GM12878 (cell line): Measurements from ENCODE around the gene ZNF688. TPM values are rescaled to one million over a fixed set of nuclear protein-coding genes. Genes with fewer than 3 reads are reported as not detected.

ENCODE experiments used
- ATAC-seq: fragments of 200-7000 bp; cut with Tn5 transposase; 3 replicates; pipeline ENCODE4 v1.9.1; 2020; ENCODE audit warnings: mild to moderate bottlenecking, moderate library complexity
- Bru-seq: library from RNA; stranded (reverse); fragments of 400-500 nt; gene quantifications from one replicate; lab custom pipeline; 2021; lab: Mats Ljungman, UMichigan
- BruChase-seq, 2 experiments: library from RNA; stranded (reverse); fragments of 400-500 nt; gene quantifications; one replicate each; lab custom pipeline; 2021; lab: Mats Ljungman, UMichigan
- BruUV-seq: library from RNA; stranded (reverse); fragments of 400-500 nt; replicated peaks from 2 replicates; lab custom pipeline; 2021; lab: Mats Ljungman, UMichigan
- CTCF ChIA-PET: fragments of 300-600 bp; sonication (Branson Sonifier 250); formaldehyde crosslinking; extraction: SDS; loops from one replicate; lab custom pipeline; 2021; ENCODE audit warnings: inconsistent platforms; lab: Yijun Ruan, JAX
- POLR2A ChIA-PET: fragments of 350-600 bp; formaldehyde crosslinking; extraction: SDS; loops from one replicate; lab custom pipeline; 2021; ENCODE audit warnings: inconsistent platforms; lab: Charles Lee
- RAD21 ChIA-PET: fragments of 300-600 bp; sonication (Branson Sonifier 250); formaldehyde crosslinking; loops from one replicate; lab custom pipeline; 2023; ENCODE audit warnings: antibody characterized with exemption; ENCODE audit not compliant: unreplicated experiment; lab: Charles Lee
- SMC1A ChIA-PET: fragments of 300-600 bp; sonication (Branson Sonifier 250); formaldehyde crosslinking; loops from one replicate; lab custom pipeline; 2023; ENCODE audit not compliant: unreplicated experiment, uncharacterized antibody; lab: Charles Lee
- DNase-seq: peaks from one replicate; pipeline ENCODE4 v3.0.0-alpha.2; 2011; ENCODE audit warnings: low read depth, low spot score
- FAIRE-seq: peaks from 3 replicates; lab custom pipeline; 2011; peaks lifted over from hg19 to GRCh38; lab: Jason Lieb, UNC
- H2AFZ ChIP-seq: 2 replicates; pipeline ENCODE4 v1.6.0; 2011; ENCODE audit warnings: low read depth, low read length, control low read depth; ENCODE audit not compliant: control insufficient read depth
- H3K27ac ChIP-seq: 2 replicates; pipeline ENCODE4 v1.5.1; 2011; ENCODE audit warnings: control low read depth; ENCODE audit not compliant: control insufficient read depth, insufficient read depth
- H3K27me3 ChIP-seq, 2 experiments: replicated peaks in 1 of 2; 2 replicates each; pipeline versions ENCODE4 v1.6.0 to v1.6.1; 2011; ENCODE audit warnings: low read length in 1 of 2; ENCODE audit not compliant: control insufficient read depth in 2 of 2, insufficient read depth in 2 of 2
- H3K36me3 ChIP-seq, 2 experiments: 2 replicates each; pipeline ENCODE4 v1.5.1; 2011; ENCODE audit warnings: low read length in 1 of 2; ENCODE audit not compliant: control insufficient read depth in 2 of 2, insufficient read depth in 2 of 2
- H3K4me1 ChIP-seq: 2 replicates; pipeline ENCODE4 v1.6.1; 2011; ENCODE audit warnings: mild to moderate bottlenecking, low read length, moderate library complexity, mixed read lengths; ENCODE audit not compliant: control insufficient read depth, insufficient read depth
- H3K4me2 ChIP-seq: 2 replicates; pipeline ENCODE4 v1.6.0; 2011; ENCODE audit warnings: control low read depth; ENCODE audit not compliant: control insufficient read depth, insufficient read depth
- H3K4me3 ChIP-seq: fragments of 200-600 bp; sonication (generic); 2 replicates; pipeline ENCODE4 v1.5.1; 2016
- H3K79me2 ChIP-seq: 2 replicates; pipeline ENCODE4 v1.6.0; 2011; ENCODE audit warnings: low read length; ENCODE audit not compliant: control insufficient read depth, insufficient read depth
- H3K9ac ChIP-seq: 2 replicates; pipeline ENCODE4 v1.8.0; 2011; ENCODE audit warnings: low read length, control low read depth, mixed read lengths; ENCODE audit not compliant: control insufficient read depth, insufficient read depth
- H3K9me3 ChIP-seq: replicated peaks from 3 replicates; pipeline ENCODE4 v1.5.1; 2011; ENCODE audit warnings: mild to moderate bottlenecking, low read length; ENCODE audit not compliant: control insufficient read depth, insufficient read depth
- H4K20me1 ChIP-seq: 2 replicates; pipeline ENCODE4 v1.6.0; 2011; ENCODE audit not compliant: control insufficient read depth, insufficient read depth
- BCL11A ChIP-seq: IDR thresholded peaks from 2 replicates; pipeline ENCODE4 v1.6.1; 2011; ENCODE audit warnings: low read depth, low read length
- HCFC1 ChIP-seq: fragments of 150-350 bp; IDR thresholded peaks from 2 replicates; pipeline ENCODE4 v1.6.1; 2014; ENCODE audit warnings: low read length
- JUNB ChIP-seq: IDR thresholded peaks from 2 replicates; pipeline ENCODE4 v1.6.1; 2016; ENCODE audit warnings: antibody characterized with exemption, mild to moderate bottlenecking
- KDM1A ChIP-seq: fragments of 200-600 bp; sonication (generic); IDR thresholded peaks from 2 replicates; pipeline ENCODE4 v1.6.1; 2016; ENCODE audit warnings: borderline replicate concordance
- NFYB ChIP-seq: IDR thresholded peaks from 2 replicates; pipeline ENCODE4 v1.6.1; 2011; ENCODE audit warnings: low read depth, mild to moderate bottlenecking, low read length, improper control_type of control experiment, moderate library complexity; ENCODE audit not compliant: insufficient read depth
- POU2F2 ChIP-seq: IDR thresholded peaks from 3 replicates; pipeline ENCODE4 v1.6.1; 2011; ENCODE audit warnings: low read depth, mild to moderate bottlenecking, low read length, borderline replicate concordance
- TAF1 ChIP-seq: IDR thresholded peaks from 2 replicates; pipeline ENCODE4 v1.6.1; 2011; ENCODE audit warnings: mild to moderate bottlenecking, low read depth, low read length, borderline replicate concordance
- ZNF207 ChIP-seq: fragments of 450-650 bp; IDR thresholded peaks from 2 replicates; pipeline ENCODE4 v1.6.1; 2014; ENCODE audit warnings: antibody characterized with exemption, mild to moderate bottlenecking, borderline replicate concordance
- ZNF622 ChIP-seq: fragments of 450-650 bp; IDR thresholded peaks from 2 replicates; pipeline ENCODE4 v1.6.1; 2017; ENCODE audit warnings: mild to moderate bottlenecking, inconsistent platforms
- WGBS: methylation state at CpG from one replicate; pipeline ENCODE4 v1.1.6; 2016; ENCODE audit warnings: low lambda C conversion rate; ENCODE audit not compliant: insufficient replicate concordance, insufficient coverage; ENCODE audit errors: missing lambda C conversion rate; 5-methylcytosine and 5-hydroxymethylcytosine counted together
- in situ Hi-C: fragments of 300-500 bp; cut with MboI; formaldehyde crosslinking; loops from 9 replicates; pipeline ENCODE4 v1.14.3; 2018; ENCODE audit warnings: mixed read lengths
- intact Hi-C: fragments of 100-400 bp; cut with micrococcal nuclease; formaldehyde crosslinking; loops from one replicate; pipeline ENCODE4 v1.14.2; 2022; ENCODE audit not compliant: unreplicated experiment
- long read RNA-seq, 2 experiments: library from polyadenylated mRNA; unstranded; transcript quantifications; one replicate each; pipeline ENCODE4 v2.0.0, GENCODE V29; 2019 to 2020
- polyA minus RNA-seq, 3 experiments: library from RNA; depleted of rRNA, polyadenylated mRNA; stranded (reverse); fragments of >200 nt; gene quantifications; 2 replicates each; pipeline ENCODE4 v1.2.3, GENCODE V29; 2011
- polyA plus RNA-seq, 11 experiments: library from polyadenylated mRNA; depleted of rRNA in 4 of 11; unstranded in 6 of 11; stranded (reverse) in 5 of 11; fragments of >200 nt; fragmentation: Nextera tagmentation in 4 of 11; fragmentation: Illumina TruSeq in 1 of 11; extraction: Ambion mirVana in 4 of 11; extraction: Trizol in 1 of 11; gene quantifications; 1 replicate in 1 of 11; 2 replicates in 10 of 11; pipeline versions ENCODE4 v1.2.1 to v1.2.3, GENCODE V29; 2011 to 2016; ENCODE audit warnings: inconsistent platforms in 2 of 11, missing spikeins in 2 of 11, low read depth in 1 of 11
- total RNA-seq, 4 experiments: library from RNA; depleted of rRNA in 3 of 4; stranded (reverse); fragments of >200 nt in 3 of 4; fragmentation: Illumina TruSeq in 1 of 4; extraction: Trizol in 1 of 4; gene quantifications; 2 replicates each; pipeline versions ENCODE4 v1.2.1 to v1.2.3, GENCODE V29; 2013 to 2021
- TF ChIP-seq, protein P1 (sequence below): IDR thresholded peaks from 2 replicates; pipeline ENCODE4 v1.6.1; 2011; ENCODE audit warnings: mild to moderate bottlenecking, low read depth, low read length, moderate library complexity; ENCODE audit not compliant: insufficient replicate concordance
- TF ChIP-seq, protein P2 (sequence below): IDR thresholded peaks from 2 replicates; pipeline ENCODE4 v1.6.1; 2012; ENCODE audit warnings: low read depth, low read length, improper control_type of control experiment
- TF ChIP-seq, protein P3 (sequence below): fragments of 450-650 bp; IDR thresholded peaks from 2 replicates; pipeline ENCODE4 v1.6.1; 2017; ENCODE audit warnings: mild to moderate bottlenecking, moderate library complexity

The ZNF688 gene
- 16.5 and 18.2 TPM in 2 replicates for total RNA-seq (2013; cell fraction: nucleolus; rRNA removed)
- 12.5 and 13.6 TPM in 2 replicates for total RNA-seq (2014; rRNA removed)
- total RNA-seq (2014; rRNA removed; fragmentation: Illumina TruSeq; extraction: Trizol): 7.4 and 8.6 TPM in 2 replicates
- 9.2 and 12.6 TPM in 2 replicates for total RNA-seq (2021)
- polyA plus RNA-seq (2011; ENCODE audit: low read depth): 1.7 TPM
- polyA plus RNA-seq (2011; rRNA removed): 6.0 and 6.3 TPM in 2 replicates
- 5.5 and 8.8 TPM in 2 replicates for polyA plus RNA-seq (2011; cell fraction: cytosol; rRNA removed)
- 8.9 and 11.8 TPM in 2 replicates for polyA plus RNA-seq (2011; cell fraction: nucleus; rRNA removed)
- 5.8 and 8.9 TPM in 2 replicates for polyA plus RNA-seq (2012)
- 2.7 and 8.5 TPM in 2 replicates for polyA plus RNA-seq (2014; fragmentation: Illumina TruSeq; extraction: Trizol)
- under 1 TPM; 0.14 to 0.88 TPM for polyA plus RNA-seq (2014; fragmentation: Nextera tagmentation; extraction: Ambion mirVana)
- polyA plus RNA-seq (2014; rRNA removed): 12.9 and 13.7 TPM in 2 replicates
- polyA plus RNA-seq (2016; fragmentation: Nextera tagmentation; extraction: Ambion mirVana): 10 to 100 TPM; 16.2 to 17.4 TPM
- polyA minus RNA-seq (2011; rRNA and poly(A)+ RNA removed): 1.2 and 2.8 TPM in 2 replicates
- 2.0 and 2.2 TPM in 2 replicates for polyA minus RNA-seq (2011; cell fraction: cytosol; rRNA and poly(A)+ RNA removed)
- 5.1 and 8.8 TPM in 2 replicates for polyA minus RNA-seq (2011; cell fraction: nucleus; rRNA and poly(A)+ RNA removed)
- Bru-seq, nascent RNA: percentile 69 among the genes with signal in this experiment
- percentile 66 among the genes with signal in this experiment for BruChase-seq, experiment 1, labeled RNA remaining after a 6-hour chase
- BruChase-seq, experiment 2, labeled RNA remaining after a 2-hour chase: percentile 58 among the genes with signal in this experiment
- long read RNA-seq, experiment 1, partial matches to known transcripts: 0 of 4 reads
- long read RNA-seq, experiment 1, other reads (novel, unspliced or antisense): 2 of 4 reads
- long read RNA-seq, experiment 2: 0 reads

DNA sequence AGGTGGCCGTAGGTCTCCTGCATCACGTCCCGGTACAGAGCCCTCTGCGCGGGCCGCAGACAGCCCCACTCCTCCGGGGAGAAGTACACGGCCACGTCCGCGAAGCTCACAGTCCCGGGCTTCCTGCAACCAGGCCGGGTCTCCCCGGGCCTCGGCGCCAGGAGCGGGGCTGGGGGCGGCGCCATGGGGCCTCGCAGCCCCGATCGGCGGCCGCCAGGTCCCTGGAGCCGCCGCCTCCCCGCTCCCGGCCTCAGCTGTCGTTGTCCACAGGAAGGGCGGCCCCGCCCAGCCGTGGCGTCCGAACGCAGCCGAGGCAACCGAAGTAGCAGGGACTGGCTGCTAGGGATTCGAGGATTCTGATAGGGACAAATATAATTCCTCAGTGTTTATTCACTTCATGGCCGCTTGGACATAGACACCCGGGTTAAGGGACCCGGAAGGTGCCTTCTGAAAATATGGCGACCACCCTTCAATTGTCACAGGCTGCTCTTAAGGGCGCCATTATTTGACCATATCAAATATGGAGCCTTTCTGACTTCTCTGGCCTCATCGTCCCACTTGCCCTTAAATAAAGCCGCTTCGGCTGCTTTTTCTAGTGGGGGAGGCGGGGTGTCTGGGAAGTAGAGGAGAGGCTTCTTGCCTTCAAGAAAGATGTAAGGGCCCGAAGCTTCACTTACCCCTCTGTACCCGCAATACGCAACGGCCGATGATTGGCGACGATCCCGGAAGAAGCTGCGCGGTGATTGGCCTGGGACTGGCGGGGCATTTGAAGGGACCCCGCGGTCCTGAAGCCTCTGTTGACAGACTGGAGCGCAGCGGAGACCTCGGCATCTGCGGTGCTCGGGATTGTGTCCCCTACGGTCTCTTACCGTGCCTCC, at the start of gene ZNF688:
TSS of gene ZNF688 (minus strand) at position 270 of the 878 bp plus-strand sequence. CDS start at position 185, 85 bp downstream.
- ChIA-PET SMC1A (interaction anchor here (0.8 to 1.8 kb wide), 9 partner anchors 10 to 480 kb away, joined by 3 to 10 read pairs (median 3); partner anchors contain the start of genes DCTPP1, TBX6 and ZNF785), RAD21 (interaction anchor here (0.8 to 3.3 kb wide), 9 partner anchors 13 to 142 kb away, joined by 3 to 28 read pairs (median 6); partner anchors contain the start of genes DCTPP1, ZNF747, ZNF764 and ZNF785), POLR2A (interaction anchor here (0.6 to 3.1 kb wide), 15 partner anchors 10 to 142 kb away, joined by 3 to 31 read pairs (median 5); partner anchors contain the start of genes DCTPP1, ZNF747 and ZNF764), CTCF (interaction anchor here (0.6 to 3.1 kb wide), 12 partner anchors 10 to 142 kb away, joined by 3 to 13 read pairs (median 4); partner anchors contain the start of genes DCTPP1, ZNF689, ZNF764 and ZNF785)
- intact Hi-C loops (loop anchor here (1.0 to 10.0 kb wide), 2 partner anchors 36 to 83 kb away; partner anchors contain the start of genes FBRS and PRR14), in situ Hi-C loops (no loop called here)
- H3K9me3 ChIP-seq: no peaks in the 10 kb centered on the region
- H4K20me1 ChIP-seq: no peaks in the 10 kb centered on the region
- H3K79me2 ChIP-seq: peaks cover 11% of the 10 kb centered on the region
- 2% methylated on average over 63 of the region's 67 CpGs for WGBS
- peak within 1 kb of the TSS; percentile 90 for H3K9ac ChIP-seq
- ATAC-seq (peak; percentile 89), DNase-seq (peak; percentile 95), FAIRE-seq (peak; percentile 98)
- H3K36me3 ChIP-seq: no peaks in the 10 kb centered on the region; a peak in 1 of 4 replicates
- peak within 1 kb of the TSS; percentile 93 for H3K27ac ChIP-seq
- H3K27me3 ChIP-seq: no peaks in the 10 kb centered on the region
- H3K4me1 ChIP-seq: peaks cover 27% of the 10 kb centered on the region
- peak within 1 kb of the TSS; percentile 99 for H3K4me2 ChIP-seq
- H2AFZ ChIP-seq: peak within 1 kb of the TSS; percentile 71
- BruUV-seq: TSS peak; percentile 70
- H3K4me3 ChIP-seq: peak within 1 kb of the TSS; percentile 81
- peak; percentile 99 for TF ChIP-seq NFYB
- TF ChIP-seq, protein P1, sequence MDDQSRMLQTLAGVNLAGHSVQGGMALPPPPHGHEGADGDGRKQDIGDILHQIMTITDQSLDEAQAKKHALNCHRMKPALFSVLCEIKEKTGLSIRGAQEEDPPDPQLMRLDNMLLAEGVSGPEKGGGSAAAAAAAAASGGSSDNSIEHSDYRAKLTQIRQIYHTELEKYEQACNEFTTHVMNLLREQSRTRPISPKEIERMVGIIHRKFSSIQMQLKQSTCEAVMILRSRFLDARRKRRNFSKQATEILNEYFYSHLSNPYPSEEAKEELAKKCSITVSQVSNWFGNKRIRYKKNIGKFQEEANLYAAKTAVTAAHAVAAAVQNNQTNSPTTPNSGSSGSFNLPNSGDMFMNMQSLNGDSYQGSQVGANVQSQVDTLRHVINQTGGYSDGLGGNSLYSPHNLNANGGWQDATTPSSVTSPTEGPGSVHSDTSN: no peak
- peak; percentile 88 for TF ChIP-seq HCFC1
- TF ChIP-seq, protein P2, sequence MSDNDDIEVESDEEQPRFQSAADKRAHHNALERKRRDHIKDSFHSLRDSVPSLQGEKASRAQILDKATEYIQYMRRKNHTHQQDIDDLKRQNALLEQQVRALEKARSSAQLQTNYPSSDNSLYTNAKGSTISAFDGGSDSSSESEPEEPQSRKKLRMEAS: peak; percentile 15; the same call in 1 of the 2 replicates
- peak; percentile 64; the same call in 1 of the 2 replicates for TF ChIP-seq TAF1
- no peak for TF ChIP-seq ZNF207
- TF ChIP-seq ZNF622: no peak
- no peak for TF ChIP-seq JUNB
- TF ChIP-seq BCL11A: no peak
- peak; percentile 16; the same call in 1 of the 3 replicates for TF ChIP-seq POU2F2
- TF ChIP-seq KDM1A: no peak
- TF ChIP-seq, protein P3, sequence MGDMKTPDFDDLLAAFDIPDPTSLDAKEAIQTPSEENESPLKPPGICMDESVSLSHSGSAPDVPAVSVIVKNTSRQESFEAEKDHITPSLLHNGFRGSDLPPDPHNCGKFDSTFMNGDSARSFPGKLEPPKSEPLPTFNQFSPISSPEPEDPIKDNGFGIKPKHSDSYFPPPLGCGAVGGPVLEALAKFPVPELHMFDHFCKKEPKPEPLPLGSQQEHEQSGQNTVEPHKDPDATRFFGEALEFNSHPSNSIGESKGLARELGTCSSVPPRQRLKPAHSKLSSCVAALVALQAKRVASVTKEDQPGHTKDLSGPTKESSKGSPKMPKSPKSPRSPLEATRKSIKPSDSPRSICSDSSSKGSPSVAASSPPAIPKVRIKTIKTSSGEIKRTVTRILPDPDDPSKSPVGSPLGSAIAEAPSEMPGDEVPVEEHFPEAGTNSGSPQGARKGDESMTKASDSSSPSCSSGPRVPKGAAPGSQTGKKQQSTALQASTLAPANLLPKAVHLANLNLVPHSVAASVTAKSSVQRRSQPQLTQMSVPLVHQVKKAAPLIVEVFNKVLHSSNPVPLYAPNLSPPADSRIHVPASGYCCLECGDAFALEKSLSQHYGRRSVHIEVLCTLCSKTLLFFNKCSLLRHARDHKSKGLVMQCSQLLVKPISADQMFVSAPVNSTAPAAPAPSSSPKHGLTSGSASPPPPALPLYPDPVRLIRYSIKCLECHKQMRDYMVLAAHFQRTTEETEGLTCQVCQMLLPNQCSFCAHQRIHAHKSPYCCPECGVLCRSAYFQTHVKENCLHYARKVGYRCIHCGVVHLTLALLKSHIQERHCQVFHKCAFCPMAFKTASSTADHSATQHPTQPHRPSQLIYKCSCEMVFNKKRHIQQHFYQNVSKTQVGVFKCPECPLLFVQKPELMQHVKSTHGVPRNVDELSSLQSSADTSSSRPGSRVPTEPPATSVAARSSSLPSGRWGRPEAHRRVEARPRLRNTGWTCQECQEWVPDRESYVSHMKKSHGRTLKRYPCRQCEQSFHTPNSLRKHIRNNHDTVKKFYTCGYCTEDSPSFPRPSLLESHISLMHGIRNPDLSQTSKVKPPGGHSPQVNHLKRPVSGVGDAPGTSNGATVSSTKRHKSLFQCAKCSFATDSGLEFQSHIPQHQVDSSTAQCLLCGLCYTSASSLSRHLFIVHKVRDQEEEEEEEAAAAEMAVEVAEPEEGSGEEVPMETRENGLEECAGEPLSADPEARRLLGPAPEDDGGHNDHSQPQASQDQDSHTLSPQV: peak; percentile 10; the same call in 1 of the 2 replicates
